Keratinocyte (primary cell): Measurements from ENCODE around the gene SPRING1.

Source experiments
- CTCF ChIP-seq, 3 experiments: IDR thresholded peaks in 1 of 3; conservative IDR thresholded peaks in 1 of 3; optimal IDR thresholded peaks in 1 of 3; 2 replicates in 2 of 3; 3 replicates in 1 of 3; pipeline versions ENCODE3 to v1.5.1; 2011; ENCODE audit warnings: low read length in 3 of 3, mild to moderate bottlenecking in 3 of 3, moderate library complexity in 2 of 3, control low read depth in 1 of 3, inconsistent platforms in 1 of 3; ENCODE audit not compliant: insufficient read depth in 2 of 3; ENCODE audit errors: extremely low read depth in 1 of 3
- EZH2 ChIP-seq: IDR thresholded peaks from one replicate; pipeline ENCODE4 v1.6.1; 2012; ENCODE audit warnings: inconsistent platforms, mild to moderate bottlenecking, low read length, moderate library complexity

GRCh38 chr12:116726694-116727093 lies 11.2 kb downstream of the SPRING1 start:
- TF ChIP-seq CTCF (optimal IDR thresholded peaks at IDR 0.05 in 1 of 3, IDR thresholded peaks at IDR 0.05 in 1 of 3, conservative IDR thresholded peaks at IDR 0.05 in 1 of 3; ENCODE audit: extremely low read depth in 1 of 3, insufficient read depth in 2 of 3, low read length in 3 of 3) (no peak), EZH2 (no peak)
